Psoas muscle (tissue), 8 donors: ENCODE results near the gene IGFBP7. TPM values are rescaled to one million over a fixed set of nuclear protein-coding genes. Genes with fewer than 3 reads are reported as not detected.
"Not testable (repeated sequence)": the region's sequence is repeated elsewhere in the genome, so short reads cannot be mapped to it uniquely, and the experiment has no call there.

Experiments
- ATAC-seq, 4 donors: fragments of 200-7000 bp; cut with Tn5 transposase; one replicate each; pipeline ENCODE4 v1.9.1; 2020; ENCODE audit warnings: moderate library complexity in 3 of 4, mild to moderate bottlenecking in 2 of 4
- DNase-seq, 2 donors: peaks; one replicate each; pipeline ENCODE4 v3.0.0-alpha.2; 2020
- H3K27ac ChIP-seq: fragments of 200-600 bp; one replicate; pipeline ENCODE4 v1.8.0; 2022
- H3K27me3 ChIP-seq, 3 donors: fragments of 200-600 bp in 1 of 3; one replicate each; pipeline versions ENCODE4 v1.6.1 to v1.8.0; 2013 to 2022; ENCODE audit warnings: low read length in 2 of 3, mild to moderate bottlenecking in 2 of 3, moderate library complexity in 1 of 3; ENCODE audit not compliant: insufficient read depth in 3 of 3
- H3K36me3 ChIP-seq, 2 donors: fragments of 200-600 bp in 1 of 2; one replicate each; pipeline versions ENCODE4 v1.6.1 to v1.8.0; 2013 to 2022; ENCODE audit warnings: low read depth in 1 of 2, mild to moderate bottlenecking in 1 of 2, moderate library complexity in 1 of 2; ENCODE audit not compliant: insufficient read depth in 1 of 2
- H3K4me1 ChIP-seq: fragments of 200-600 bp; one replicate; pipeline ENCODE4 v1.8.0; 2022
- H3K4me3 ChIP-seq: fragments of 200-600 bp; one replicate; pipeline ENCODE4 v1.8.0; 2022; ENCODE audit warnings: mild to moderate bottlenecking
- H3K9me3 ChIP-seq: fragments of 200-600 bp; one replicate; pipeline ENCODE4 v1.8.0; 2022
- CTCF ChIP-seq: fragments of 200-600 bp; IDR thresholded peaks from one replicate; pipeline ENCODE4 v1.8.0; 2022; ENCODE audit warnings: antibody characterized with exemption
- WGBS, 3 donors: extraction: QIAGEN DNeasy Blood & Tissue Kit; methylation state at CpG; one replicate each; pipeline versions ENCODE4 v1.1.6 to v1.1.7; 2013; 5-methylcytosine and 5-hydroxymethylcytosine counted together
- intact Hi-C, 2 donors: fragments of 100-400 bp; cut with DNase I; formaldehyde crosslinking; loops; one replicate each; pipeline versions ENCODE4 v1.11.0 to v1.14.2; 2022
- polyA plus RNA-seq, 3 donors: library from polyadenylated mRNA; stranded (reverse); fragments of 200-250 nt; gene quantifications; one replicate each; pipeline ENCODE4 v1.2.3, GENCODE V29; 2013
- total RNA-seq, 4 donors: library from RNA; stranded (reverse); fragmentation: NEBNext Ultra II Directional in 2 of 4; extraction: Animal tissue kit (Norgen Biotek cat#: 25700) in 2 of 4; gene quantifications; one replicate each; pipeline versions ENCODE4 v1.2.1 to v1.2.4, GENCODE V29; 2021 to 2023
- donor health status: healthy with polysubstance abuse.
- donor health status: DM: no; HTN: no; CAD: no; lungs with moderate emphysema.
- donor health status: Bipolar disorder and iron deficiency.
- donor health status: healthy.
- donor health status: DM: yes; HTN: yes; CAD: no.
- donor health status: DM: no; HTN: no; CAD: no.
- donor health status: DM: no; HTN: no; CAD: no.
- donor health status: DM: yes; HTN: yes; CAD: no.

IGFBP7 gene
- total and polyA plus RNA-seq, 7 donors, result 82.4 to 175 (median 99.7) TPM

- intact Hi-C loops, result no loop called here
- Histone ChIP-seq H3K4me1 (peaks cover 6% of the 10 kb centered on the region), H3K27ac (peak overlapping the region; percentile 50), H3K27me3 (no peaks in the 10 kb centered on the region), H3K4me3 (no peak overlapping the region), H3K36me3 (no peaks in the 10 kb centered on the region), H3K9me3 (no peaks in the 10 kb centered on the region)
- no peak for TF ChIP-seq CTCF
- WGBS, 3 donors, result 57 to 67% (median 65%) methylated on average over 20 of the region's 20 CpGs
- peak; percentile 33 to 66 (median 56) for ATAC-seq
- peak; percentile 63 to 74 for DNase-seq
Measured at GRCh38 chr4:57064811-57065711, 45.1 kb downstream of the IGFBP7 start.

GRCh38 chr4:57064120-57064519 lies 46.1 kb downstream of the IGFBP7 start:
- intact Hi-C loops, result no loop called here
- Histone ChIP-seq H3K4me3 (no peak overlapping the region), H3K27ac (no peak overlapping the region), H3K36me3 (no peaks in the 10 kb centered on the region), H3K27me3 (no peaks in the 10 kb centered on the region), H3K4me1 (peaks cover 4% of the 10 kb centered on the region), H3K9me3 (no peaks in the 10 kb centered on the region)
- no peak for DNase-seq
- 53 to 68% (median 61%) methylated on average over 2 of the region's 2 CpGs for WGBS, 3 donors
- no peak for TF ChIP-seq CTCF
- no peak for ATAC-seq

GRCh38 chr4:57063518-57063917 lies 46.7 kb downstream of the IGFBP7 start:
- Histone ChIP-seq H3K27me3 (no peaks in the 10 kb centered on the region), H3K27ac (no peak overlapping the region), H3K4me1 (no peaks in the 10 kb centered on the region), H3K9me3 (no peaks in the 10 kb centered on the region), H3K4me3 (no peak overlapping the region), H3K36me3 (no peaks in the 10 kb centered on the region)
- ATAC-seq (no peak), DNase-seq (no peak)
- TF ChIP-seq CTCF, result no peak
- 90 to 97% (median 93%) methylated on average over 1 of the region's 1 CpG for WGBS, 3 donors
- intact Hi-C loops, result no loop called here

GRCh38 chr4:57061395-57061794 lies 48.8 kb downstream of the IGFBP7 start:
- H3K4me1 ChIP-seq, result no peaks in the 10 kb centered on the region
- intact Hi-C loops, result no loop called here
- H3K27me3 ChIP-seq, result no peaks in the 10 kb centered on the region
- H3K27ac ChIP-seq, result no peak overlapping the region
- no peaks in the 10 kb centered on the region for H3K9me3 ChIP-seq
- WGBS, 3 donors, result 55 to 71% (median 60%) methylated on average over 5 of the region's 5 CpGs
- no peaks in the 10 kb centered on the region for H3K36me3 ChIP-seq
- no peak overlapping the region for H3K4me3 ChIP-seq
- ATAC-seq, result no peak
- no peak for DNase-seq
- TF ChIP-seq CTCF, result no peak

- H3K9me3 ChIP-seq, ATAC-seq, H3K4me3 ChIP-seq, DNase-seq, H3K4me1 ChIP-seq, H3K27ac ChIP-seq, intact Hi-C loops, H3K27me3 ChIP-seq, H3K36me3 ChIP-seq: not testable (repeated sequence)
- WGBS, 3 donors, result 82 to 84% (median 83%) methylated on average over 6 of the region's 6 CpGs
Measured at GRCh38 chr4:57060717-57061067, 49.5 kb downstream of the IGFBP7 start.
